T-cell (primary cell): Measurements from ENCODE around the gene FKBP4. TPM values are rescaled to one million over a fixed set of nuclear protein-coding genes. Genes with fewer than 3 reads are reported as not detected.
A peak's percentile ranks its signal among the peaks of the same experiment; 100 is the strongest.

Experiments used
- ATAC-seq, 4 experiments: fragments of 200-7000 bp in 3 of 4; fragments of 150-1000 bp in 1 of 4; cut with Tn5 transposase; replicated peaks in 1 of 4; 1 replicate in 3 of 4; 2 replicates in 1 of 4; pipeline ENCODE4 v1.10.0; 2021; ENCODE audit warnings: moderate library complexity in 3 of 4, mild to moderate bottlenecking in 2 of 4, moderate number of reproducible peaks in 1 of 4
- CTCF ChIA-PET, 2 donors: fragments of 300-600 bp; sonication (Branson Sonifier 250); formaldehyde crosslinking; loops; one replicate each; lab custom pipeline; 2022; ENCODE audit warnings: antibody characterized with exemption in 2 of 2; lab: Charles Lee
- POLR2A ChIA-PET, 2 donors: fragments of 300-600 bp; sonication (Branson Sonifier 250); formaldehyde crosslinking; loops; one replicate each; lab custom pipeline; 2022; ENCODE audit warnings: antibody characterized with exemption in 2 of 2; lab: Charles Lee
- DNase-seq, 35 experiments: peaks; one replicate each; pipeline versions ENCODE4 v3.0.0 to v3.0.0-alpha.2; 2013 to 2023
- H3K27ac ChIP-seq: one replicate; pipeline ENCODE4 v1.5.1; 2013; ENCODE audit warnings: low read length
- H3K27me3 ChIP-seq, 2 experiments: replicated peaks in 1 of 2; 1 replicate in 1 of 2; 2 replicates in 1 of 2; pipeline versions ENCODE4 v1.6.1 to v1.7.0; 2013; ENCODE audit warnings: low read length in 1 of 2, mixed read lengths in 1 of 2; ENCODE audit not compliant: control insufficient read depth in 2 of 2, insufficient read depth in 2 of 2; ENCODE audit errors: extremely low read depth in 1 of 2
- H3K36me3 ChIP-seq, 2 donors: 1 replicate in 1 of 2; 2 replicates in 1 of 2; pipeline versions ENCODE4 v1.6.1 to v1.7.0; 2013; ENCODE audit warnings: low read length in 1 of 2; ENCODE audit not compliant: control insufficient read depth in 2 of 2, insufficient read depth in 1 of 2; ENCODE audit errors: extremely low read depth in 1 of 2
- H3K4me1 ChIP-seq, 2 experiments: 1 replicate in 1 of 2; 2 replicates in 1 of 2; pipeline versions ENCODE4 v1.6.1 to v1.7.0; 2013; ENCODE audit warnings: low read length in 2 of 2, mixed read lengths in 1 of 2; ENCODE audit not compliant: insufficient read depth in 2 of 2, control insufficient read depth in 1 of 2; ENCODE audit errors: extremely low read depth in 1 of 2
- H3K4me3 ChIP-seq, 2 donors: 1 replicate in 1 of 2; 2 replicates in 1 of 2; pipeline versions ENCODE4 v1.5.1 to v1.7.0; 2013; ENCODE audit warnings: mild to moderate bottlenecking in 2 of 2, low read length in 1 of 2, moderate library complexity in 1 of 2; ENCODE audit not compliant: control insufficient read depth in 1 of 2; ENCODE audit errors: extremely low read depth in 1 of 2
- H3K9me3 ChIP-seq: 2 replicates; pipeline ENCODE4 v1.7.0; 2013
- H3K27ac Mint-ChIP-seq, 2 donors: one replicate each; pipeline ENCODE4 v1.8.0; 2020 to 2021; ENCODE audit warnings: mild to moderate bottlenecking in 2 of 2, mixed read lengths in 2 of 2
- H3K27me3 Mint-ChIP-seq, 2 donors: one replicate each; pipeline ENCODE4 v1.8.0; 2021 to 2022; ENCODE audit warnings: mixed read lengths in 2 of 2
- H3K36me3 Mint-ChIP-seq: one replicate; pipeline ENCODE4 v1.8.0; 2021; ENCODE audit warnings: mixed read lengths
- H3K4me1 Mint-ChIP-seq, 3 donors: one replicate each; pipeline ENCODE4 v1.8.0; 2020 to 2022; ENCODE audit warnings: mixed read lengths in 3 of 3, mild to moderate bottlenecking in 1 of 3
- H3K4me3 Mint-ChIP-seq, 3 donors: one replicate each; pipeline ENCODE4 v1.8.0; 2020 to 2022; ENCODE audit warnings: mild to moderate bottlenecking in 3 of 3, mixed read lengths in 3 of 3, moderate library complexity in 3 of 3
- H3K9me3 Mint-ChIP-seq, 3 donors: one replicate each; pipeline ENCODE4 v1.8.0; 2020 to 2022; ENCODE audit warnings: mixed read lengths in 3 of 3
- WGBS: methylation state at CpG from one replicate; pipeline ENCODE4 v1.1.5; 2013; ENCODE audit warnings: missing lambda C conversion rate; ENCODE audit not compliant: insufficient coverage; 5-methylcytosine and 5-hydroxymethylcytosine counted together
- total RNA-seq, 35 experiments: library from RNA in 6 of 35; stranded (reverse) in 6 of 35; fragments of 120-200 nt in 1 of 35; gene quantifications; one replicate each; pipeline versions ENCODE4 v1.2.1 to v1.2.4 and lab custom pipeline; 2013 to 2026

Gene FKBP4
- total RNA-seq, 5 donors from 2014 or later (not counting 1 experiment from before 2014, with no cell fraction given), result 47.7 to 61.3 (median 52.5) TPM

GRCh38 chr12:2773199-2773875 is 21.4 kb upstream of the FKBP4 start:
- WGBS, result 79% methylated on average over 17 of the region's 19 CpGs
- no peaks in the 10 kb centered on the region for H3K9me3 ChIP-seq
- H3K4me3 ChIP-seq, result no peak overlapping the region
- H3K4me3 Mint-ChIP-seq, result no peak overlapping the region
- H3K36me3 ChIP-seq, result no peaks in the 10 kb centered on the region
- no peak for ATAC-seq
- H3K27me3 Mint-ChIP-seq, result peaks cover 0 to 4% of the 10 kb centered on the region in 2 donors
- H3K27me3 ChIP-seq, result peaks cover 0 to 8% of the 10 kb centered on the region in 2 experiments
- H3K9me3 Mint-ChIP-seq, result no peaks in the 10 kb centered on the region
- H3K4me1 Mint-ChIP-seq, result peaks cover 0 to 2% (median 0%) of the 10 kb centered on the region in 3 donors
- DNase-seq, result no peak
- ChIA-PET POLR2A (no interaction called here), CTCF (no interaction called here)
- H3K36me3 Mint-ChIP-seq, result no peaks in the 10 kb centered on the region
- no peaks in the 10 kb centered on the region for H3K4me1 ChIP-seq
- no peak overlapping the region for H3K27ac Mint-ChIP-seq
- no peak overlapping the region for H3K27ac ChIP-seq

GRCh38 chr12:2775431-2775830 is 19.3 kb upstream of the FKBP4 start:
- ATAC-seq (no peak), DNase-seq (no peak)
- ChIA-PET CTCF (no interaction called here), POLR2A (no interaction called here)
- H3K27me3 Mint-ChIP-seq, result peaks cover 0 to 4% of the 10 kb centered on the region in 2 donors
- H3K9me3 Mint-ChIP-seq, result no peaks in the 10 kb centered on the region
- 73% methylated on average over 6 of the region's 8 CpGs for WGBS
- H3K36me3 Mint-ChIP-seq, result no peaks in the 10 kb centered on the region
- H3K27ac Mint-ChIP-seq, result no peak overlapping the region
- Histone ChIP-seq H3K27ac (no peak overlapping the region), H3K4me3 (no peak overlapping the region), H3K36me3 (no peaks in the 10 kb centered on the region), H3K9me3 (no peaks in the 10 kb centered on the region), H3K4me1 (no peaks in the 10 kb centered on the region), H3K27me3 (peaks cover 0 to 8% of the 10 kb centered on the region in 2 experiments)
- H3K4me3 Mint-ChIP-seq, result no peak overlapping the region
- no peaks in the 10 kb centered on the region for H3K4me1 Mint-ChIP-seq

- Histone ChIP-seq H3K4me3 (no peak overlapping the region), H3K4me1 (no peaks in the 10 kb centered on the region), H3K36me3 (no peaks in the 10 kb centered on the region), H3K27ac (no peak overlapping the region), H3K9me3 (no peaks in the 10 kb centered on the region), H3K27me3 (peaks cover 0 to 10% of the 10 kb centered on the region in 2 experiments)
- Mint-ChIP-seq H3K36me3 (no peaks in the 10 kb centered on the region), H3K4me3 (no peak overlapping the region), H3K27me3 (peaks cover 0 to 4% of the 10 kb centered on the region in 2 donors), H3K9me3 (no peaks in the 10 kb centered on the region), H3K4me1 (no peaks in the 10 kb centered on the region), H3K27ac (no peak overlapping the region)
- ChIA-PET POLR2A (no interaction called here), CTCF (no interaction called here)
- 93% methylated on average over 19 of the region's 20 CpGs for WGBS
- no peak for ATAC-seq
- DNase-seq, result no peak
These were observed 18.5 kb upstream of the FKBP4 start for GRCh38 chr12:2776129-2776806.

GRCh38 chr12:2779281-2779680 is 15.5 kb upstream of the FKBP4 start:
- ChIA-PET POLR2A (no interaction called here), CTCF (interaction anchor here in 1 of 2 donors (1.4 kb wide), 1 partner anchor 52 kb away, joined by 3 read pairs; no protein-coding TSS in a partner anchor)
- Mint-ChIP-seq H3K9me3 (no peaks in the 10 kb centered on the region), H3K4me3 (no peak overlapping the region), H3K4me1 (peaks cover 9 to 11% (median 10%) of the 10 kb centered on the region in 3 donors), H3K36me3 (no peaks in the 10 kb centered on the region), H3K27me3 (peaks cover 7 to 11% of the 10 kb centered on the region in 2 donors), H3K27ac (no peak overlapping the region)
- Histone ChIP-seq H3K27me3 (peaks cover 2 to 30% of the 10 kb centered on the region in 2 experiments), H3K4me1 (peaks cover 0 to 10% of the 10 kb centered on the region in 2 experiments), H3K9me3 (no peaks in the 10 kb centered on the region), H3K4me3 (no peak overlapping the region), H3K36me3 (no peaks in the 10 kb centered on the region), H3K27ac (no peak overlapping the region)
- WGBS, result 86% methylated on average over 1 of the region's 4 CpGs
- ATAC-seq (no peak), DNase-seq (no peak)

GRCh38 chr12:2783936-2784600 is 10.7 kb upstream of the FKBP4 start:
- peaks cover 10 to 15% of the 10 kb centered on the region in 2 donors for H3K27me3 Mint-ChIP-seq
- H3K27ac ChIP-seq, result no peak overlapping the region
- H3K4me1 Mint-ChIP-seq, result peaks cover 12 to 13% (median 12%) of the 10 kb centered on the region in 3 donors
- H3K4me3 ChIP-seq, result peak overlapping the region; percentile 22 to 44
- peak in 25 of 35 experiments; percentile 6 to 71 (median 30) for DNase-seq
- ChIA-PET CTCF (interaction anchor here (0.7 to 2.2 kb wide), 10 partner anchors 10 to 103 kb away, joined by 3 to 12 read pairs (median 4); partner anchors contain the start of gene FKBP4 (in 1 of the 2)), POLR2A (no interaction called here)
- peak; percentile 82 to 93 (median 88) for ATAC-seq
- no peaks in the 10 kb centered on the region for H3K9me3 ChIP-seq
- H3K36me3 ChIP-seq, result no peaks in the 10 kb centered on the region
- H3K4me1 ChIP-seq, result peaks cover 0 to 10% of the 10 kb centered on the region in 2 experiments
- no peaks in the 10 kb centered on the region for H3K9me3 Mint-ChIP-seq
- no peaks in the 10 kb centered on the region for H3K36me3 Mint-ChIP-seq
- no peak overlapping the region for H3K27ac Mint-ChIP-seq
- peak overlapping the region; percentile 72 to 77 (median 75) for H3K4me3 Mint-ChIP-seq
- WGBS, result 9% methylated on average over 14 of the region's 25 CpGs
- H3K27me3 ChIP-seq, result peaks cover 2 to 23% of the 10 kb centered on the region in 2 experiments

GRCh38 chr12:2785017-2785416 is 9.8 kb upstream of the FKBP4 start:
- no peaks in the 10 kb centered on the region for H3K9me3 Mint-ChIP-seq
- 93% methylated on average over 3 of the region's 5 CpGs for WGBS
- no peak for ATAC-seq

More at GRCh38 chr12:2785017-2785416, 9.8 kb upstream of the FKBP4 start:
- POLR2A ChIA-PET, result interaction anchor here in 1 of 2 donors (0.7 kb wide), 1 partner anchor 13 kb away, joined by 3 read pairs; no protein-coding TSS in a partner anchor
- DNase-seq, result no peak
- Histone ChIP-seq H3K9me3 (no peaks in the 10 kb centered on the region), H3K27me3 (peaks cover 2 to 23% of the 10 kb centered on the region in 2 experiments), H3K36me3 (no peaks in the 10 kb centered on the region), H3K4me1 (peaks cover 0 to 10% of the 10 kb centered on the region in 2 experiments), H3K4me3 (no peak overlapping the region), H3K27ac (no peak overlapping the region)
- CTCF ChIA-PET, result interaction anchor here (1.1 to 2.2 kb wide), 4 partner anchors 9 to 102 kb away, joined by 3 to 9 read pairs (median 3); partner anchors contain the start of gene FKBP4 (in 1 of the 2)
- no peak overlapping the region for H3K4me3 Mint-ChIP-seq
- no peak overlapping the region for H3K27ac Mint-ChIP-seq
- peaks cover 12 to 13% (median 12%) of the 10 kb centered on the region in 3 donors for H3K4me1 Mint-ChIP-seq
- H3K36me3 Mint-ChIP-seq, result no peaks in the 10 kb centered on the region
- H3K27me3 Mint-ChIP-seq, result peaks cover 10 to 15% of the 10 kb centered on the region in 2 donors
